SK-N-SH (cell line): ENCODE measurements around the gene SNAP29. TPM values are rescaled to one million over a fixed set of nuclear protein-coding genes. Genes with fewer than 3 reads are reported as not detected.

Experiments
- CTCF ChIA-PET: fragments of 300-600, 350-600 bp; formaldehyde crosslinking; extraction: SDS; loops from one replicate; lab custom pipeline; 2021; lab: Yijun Ruan, JAX
- POLR2A ChIA-PET: fragments of 350-600 bp; sonication (Branson Sonifier 250); formaldehyde crosslinking; extraction: SDS; loops from one replicate; lab custom pipeline; 2020; ENCODE audit warnings: antibody characterized with exemption, inconsistent platforms; lab: Yijun Ruan, JAX
- DNase-seq: peaks from one replicate; pipeline ENCODE4 v3.0.0; 2012
- H2AFZ ChIP-seq: fragments of 200-600 bp; sonication (generic); 2 replicates; pipeline ENCODE4 v1.8.1; 2016; ENCODE audit warnings: antibody characterized with exemption, mild to moderate bottlenecking, low read depth
- H3F3A ChIP-seq: fragments of 200-600 bp; sonication (generic); replicated peaks from 2 replicates; pipeline ENCODE3; 2016; ENCODE audit warnings: antibody characterized with exemption, mild to moderate bottlenecking; ENCODE audit not compliant: insufficient read depth
- H3K27ac ChIP-seq, 2 experiments: fragments of 200-500 bp in 1 of 2; fragments of 200-600 bp in 1 of 2; sonication (Bioruptor generic) in 1 of 2; sonication (generic), shearing (Covaris generic) in 1 of 2; 2 replicates each; pipeline versions ENCODE4 v1.5.1 to v1.6.1; 2014 to 2016; ENCODE audit warnings: low read depth in 2 of 2, inconsistent platforms in 1 of 2, low read length in 1 of 2, mild to moderate bottlenecking in 1 of 2, mixed read lengths in 1 of 2
- H3K27me3 ChIP-seq: fragments of 200-600 bp; sonication (generic), shearing (Covaris generic); 2 replicates; pipeline ENCODE4 v1.6.1; 2016; ENCODE audit warnings: mixed run types; ENCODE audit not compliant: insufficient read depth
- H3K36me3 ChIP-seq, 2 experiments: fragments of 200-500 bp in 1 of 2; fragments of 200-600 bp in 1 of 2; sonication (Bioruptor generic) in 1 of 2; sonication (generic) in 1 of 2; replicated peaks in 1 of 2; 2 replicates each; pipeline versions ENCODE3 to v1.5.1; 2014 to 2016; ENCODE audit warnings: low read length in 1 of 2, mild to moderate bottlenecking in 1 of 2; ENCODE audit not compliant: insufficient read depth in 2 of 2, control insufficient read depth in 1 of 2
- H3K4me1 ChIP-seq, 2 experiments: fragments of 200-500 bp in 1 of 2; fragments of 200-600 bp in 1 of 2; sonication (Bioruptor generic) in 1 of 2; sonication (generic), shearing (Covaris generic) in 1 of 2; 2 replicates each; pipeline versions ENCODE4 v1.5.1 to v1.6.1; 2014 to 2016; ENCODE audit warnings: low read depth in 1 of 2, low read length in 1 of 2, mixed run types in 1 of 2; ENCODE audit not compliant: insufficient read depth in 2 of 2, control insufficient read depth in 1 of 2
- H3K4me2 ChIP-seq: fragments of 200-600 bp; sonication (generic), shearing (Covaris generic); 2 replicates; pipeline ENCODE4 v1.6.1; 2017; ENCODE audit warnings: mixed run types
- H3K4me3 ChIP-seq, 2 experiments: fragments of 200-500 bp in 1 of 2; fragments of 200-600 bp in 1 of 2; sonication (Bioruptor generic) in 1 of 2; sonication (generic), shearing (Covaris generic) in 1 of 2; 2 replicates each; pipeline versions ENCODE4 v1.5.1 to v1.8.1; 2014 to 2016; ENCODE audit warnings: low read depth in 2 of 2, inconsistent platforms in 1 of 2, low read length in 1 of 2, mild to moderate bottlenecking in 1 of 2, mixed read lengths in 1 of 2, moderate library complexity in 1 of 2
- H3K79me2 ChIP-seq: fragments of 200-600 bp; sonication (generic); 2 replicates; pipeline ENCODE4 v1.8.1; 2017; ENCODE audit warnings: mild to moderate bottlenecking; ENCODE audit not compliant: insufficient read depth
- H3K9ac ChIP-seq: fragments of 200-600 bp; sonication (generic); 2 replicates; pipeline ENCODE4 v1.6.1; 2017; ENCODE audit warnings: mixed run types
- H3K9me2 ChIP-seq: fragments of 200-600 bp; sonication (generic); 2 replicates; pipeline ENCODE4 v1.6.1; 2017; ENCODE audit warnings: mixed run types
- H3K9me3 ChIP-seq: fragments of 200-600 bp; sonication (generic); 2 replicates; pipeline ENCODE4 v1.6.1; 2017; ENCODE audit warnings: mixed run types, mild to moderate bottlenecking, moderate library complexity
- H4K20me1 ChIP-seq: fragments of 200-600 bp; sonication (generic); 2 replicates; pipeline ENCODE4 v1.6.1; 2017; ENCODE audit warnings: mild to moderate bottlenecking, mixed run types; ENCODE audit not compliant: insufficient read depth
- CTCF ChIP-seq: fragments of 200-600 bp; sonication (generic); IDR thresholded peaks from 2 replicates; pipeline ENCODE4 v1.6.1; 2017; ENCODE audit warnings: antibody characterized with exemption, mild to moderate bottlenecking, moderate library complexity
- EP300 ChIP-seq, 2 experiments: IDR thresholded peaks; 2 replicates each; pipeline versions ENCODE4 v1.4.0 to v1.6.1; 2012; ENCODE audit warnings: borderline replicate concordance in 1 of 2, low read depth in 1 of 2, low read length in 1 of 2
- FOSL2 ChIP-seq: IDR thresholded peaks from 2 replicates; pipeline ENCODE4 v1.4.0; 2012; ENCODE audit warnings: low read depth, mild to moderate bottlenecking, moderate library complexity, borderline replicate concordance
- FOXM1 ChIP-seq: IDR thresholded peaks from 2 replicates; pipeline ENCODE4 v1.4.0; 2012; ENCODE audit warnings: low read depth, mild to moderate bottlenecking
- GABPA ChIP-seq: IDR thresholded peaks from 2 replicates; pipeline ENCODE4 v1.4.0; 2012; ENCODE audit warnings: low read depth, mild to moderate bottlenecking
- JUND ChIP-seq: IDR thresholded peaks from 2 replicates; pipeline ENCODE4 v1.4.0; 2012
- MAX ChIP-seq: IDR thresholded peaks from 2 replicates; pipeline ENCODE4 v1.4.0; 2012; ENCODE audit warnings: low read depth
- MEF2A ChIP-seq: IDR thresholded peaks from 2 replicates; pipeline ENCODE4 v1.4.0; 2012; ENCODE audit warnings: low read depth, borderline replicate concordance
- MXI1 ChIP-seq: IDR thresholded peaks from 2 replicates; pipeline ENCODE4 v1.6.1; 2012; ENCODE audit warnings: mild to moderate bottlenecking, low read depth, low read length, improper control_type of control experiment
- PBX3 ChIP-seq: IDR thresholded peaks from 2 replicates; pipeline ENCODE4; 2012
- POLR2AphosphoS5 ChIP-seq: IDR thresholded peaks from 2 replicates; pipeline ENCODE4 v1.6.1; 2012; ENCODE audit warnings: low read depth, low read length
- RFX5 ChIP-seq: IDR thresholded peaks from 2 replicates; pipeline ENCODE4 v1.6.1; 2012; ENCODE audit warnings: mild to moderate bottlenecking, improper control_type of control experiment, low read length
- RXRA ChIP-seq: IDR thresholded peaks from 2 replicates; pipeline ENCODE4 v1.4.0; 2012; ENCODE audit warnings: low read depth, mild to moderate bottlenecking, borderline replicate concordance
- SIN3A ChIP-seq: IDR thresholded peaks from 2 replicates; pipeline ENCODE4 v1.6.1; 2012; ENCODE audit warnings: low read depth, mild to moderate bottlenecking, low read length, moderate library complexity, borderline replicate concordance
- TAF1 ChIP-seq: IDR thresholded peaks from 2 replicates; pipeline ENCODE4 v1.6.1; 2012; ENCODE audit warnings: low read depth, mild to moderate bottlenecking, low read length, moderate library complexity, borderline replicate concordance
- YY1 ChIP-seq: IDR thresholded peaks from 2 replicates; pipeline ENCODE4 v1.4.0; 2012; ENCODE audit warnings: low read depth, mild to moderate bottlenecking
- WGBS: methylation state at CpG from one replicate; pipeline ENCODE4 v1.1.6; 2017; ENCODE audit warnings: low lambda C conversion rate; 5-methylcytosine and 5-hydroxymethylcytosine counted together
- polyA plus RNA-seq, 3 experiments: library from polyadenylated mRNA; depleted of rRNA; stranded (reverse); fragments of >200 nt; gene quantifications; 2 replicates each; pipeline ENCODE4 v1.2.3, GENCODE V29; 2012
- TF ChIP-seq, protein P1 (sequence below): IDR thresholded peaks from 2 replicates; pipeline ENCODE4 v1.4.0; 2012; ENCODE audit warnings: low read depth, borderline replicate concordance

SNAP29 gene
- polyA plus RNA-seq, 1 of the 3 experiments (the other 2 are of a cell fraction), result 37.3 TPM

DNA sequence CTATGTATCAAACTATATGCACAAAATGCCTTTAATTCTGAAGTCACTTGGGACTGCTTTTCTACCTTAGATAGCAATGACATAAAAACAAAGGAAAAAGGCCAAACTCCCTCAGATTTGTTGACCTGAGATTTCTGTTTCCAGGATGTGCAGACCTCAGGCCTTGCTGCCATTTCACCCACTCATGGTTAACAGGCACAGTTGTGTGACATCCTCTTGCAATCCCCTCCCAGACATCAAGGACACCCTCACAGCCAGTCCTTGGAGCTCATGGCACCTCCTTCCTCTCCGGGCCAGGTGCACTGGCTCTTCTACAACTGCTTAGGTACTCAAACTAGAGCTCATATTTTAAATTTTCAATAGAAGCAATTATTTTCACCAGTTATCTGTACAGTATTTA is 47.6 kb upstream of the SNAP29 start:
- no peak overlapping the region for H2AFZ ChIP-seq
- H3K9ac ChIP-seq, result no peak overlapping the region
- H3K79me2 ChIP-seq, result no peaks in the 10 kb centered on the region
- ChIA-PET CTCF (no interaction called here), POLR2A (no interaction called here)
- no peak overlapping the region for H3K4me2 ChIP-seq
- peaks cover 4% of the 10 kb centered on the region for H3F3A ChIP-seq
- DNase-seq, result no peak
- H3K9me2 ChIP-seq, result no peaks in the 10 kb centered on the region
- H4K20me1 ChIP-seq, result no peaks in the 10 kb centered on the region
- no peaks in the 10 kb centered on the region for H3K9me3 ChIP-seq
- 100% methylated on average over 1 of the region's 1 CpG for WGBS
- no peak for TF ChIP-seq RFX5
- no peak for TF ChIP-seq MXI1
- TF ChIP-seq, protein P1, sequence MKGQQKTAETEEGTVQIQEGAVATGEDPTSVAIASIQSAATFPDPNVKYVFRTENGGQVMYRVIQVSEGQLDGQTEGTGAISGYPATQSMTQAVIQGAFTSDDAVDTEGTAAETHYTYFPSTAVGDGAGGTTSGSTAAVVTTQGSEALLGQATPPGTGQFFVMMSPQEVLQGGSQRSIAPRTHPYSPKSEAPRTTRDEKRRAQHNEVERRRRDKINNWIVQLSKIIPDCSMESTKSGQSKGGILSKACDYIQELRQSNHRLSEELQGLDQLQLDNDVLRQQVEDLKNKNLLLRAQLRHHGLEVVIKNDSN, result no peak
- TF ChIP-seq EP300 (IDR thresholded peaks at IDR 0.05; ENCODE audit: borderline replicate concordance in 1 of 2, low read depth in 1 of 2, low read length in 1 of 2), result no peak
- TF ChIP-seq GABPA, result no peak
- no peak for TF ChIP-seq RXRA
- TF ChIP-seq JUND, result no peak
- no peak for TF ChIP-seq YY1
- no peak for TF ChIP-seq PBX3
- TF ChIP-seq FOXM1, result no peak
- TF ChIP-seq POLR2AphosphoS5, result no peak
- no peak for TF ChIP-seq SIN3A
- no peak for TF ChIP-seq MEF2A
- no peak for TF ChIP-seq FOSL2
- TF ChIP-seq MAX, result no peak
- TF ChIP-seq CTCF, result no peak
- no peak for TF ChIP-seq TAF1
- H3K27me3 ChIP-seq, result no peaks in the 10 kb centered on the region
- no peak overlapping the region for H3K27ac ChIP-seq
- H3K36me3 ChIP-seq, result peaks cover 16 to 38% of the 10 kb centered on the region in 2 experiments
- H3K4me1 ChIP-seq, result peaks cover 0 to 13% of the 10 kb centered on the region in 2 experiments; a peak in 1 of 4 replicates
- no peak overlapping the region for H3K4me3 ChIP-seq
